Mucosa of stomach (tissue), 1 donor: Measurements from ENCODE around the gene PRR16.
"Not testable (repeated sequence)": the region's sequence is repeated elsewhere in the genome, so short reads cannot be mapped to it uniquely, and the experiment has no call there.

ENCODE experiments used
- H3K27me3 ChIP-seq: one replicate; pipeline ENCODE4 v1.7.0; 2013; ENCODE audit warnings: mild to moderate bottlenecking, low read length; ENCODE audit not compliant: control insufficient read depth, insufficient read depth
- H3K36me3 ChIP-seq: one replicate; pipeline ENCODE4 v1.7.0; 2013; ENCODE audit warnings: low read length; ENCODE audit not compliant: control insufficient read depth, insufficient read depth
- H3K4me1 ChIP-seq: one replicate; pipeline ENCODE4 v1.7.0; 2013; ENCODE audit warnings: mild to moderate bottlenecking, low read length; ENCODE audit not compliant: control insufficient read depth, insufficient read depth
- H3K4me3 ChIP-seq: one replicate; pipeline ENCODE4 v1.7.0; 2013; ENCODE audit warnings: low read length
- H3K9ac ChIP-seq: one replicate; pipeline ENCODE4 v1.7.0; 2013; ENCODE audit warnings: mild to moderate bottlenecking, low read length, moderate library complexity
- H3K9me3 ChIP-seq: one replicate; pipeline ENCODE4 v1.7.0; 2013; ENCODE audit warnings: mild to moderate bottlenecking, low read length, moderate library complexity; ENCODE audit not compliant: control insufficient read depth
- donor health status: Pancreatic carcinoma.

PRR16 gene

GRCh38 chr5:120684749-120685415 is 220.8 kb downstream of the PRR16 start:
- no peak overlapping the region for H3K4me3 ChIP-seq
- no peak overlapping the region for H3K9ac ChIP-seq
- H3K9me3 ChIP-seq: no peaks in the 10 kb centered on the region
- no peaks in the 10 kb centered on the region for H3K36me3 ChIP-seq
- H3K27me3 ChIP-seq: no peaks in the 10 kb centered on the region
- H3K4me1 ChIP-seq: no peaks in the 10 kb centered on the region

DNA sequence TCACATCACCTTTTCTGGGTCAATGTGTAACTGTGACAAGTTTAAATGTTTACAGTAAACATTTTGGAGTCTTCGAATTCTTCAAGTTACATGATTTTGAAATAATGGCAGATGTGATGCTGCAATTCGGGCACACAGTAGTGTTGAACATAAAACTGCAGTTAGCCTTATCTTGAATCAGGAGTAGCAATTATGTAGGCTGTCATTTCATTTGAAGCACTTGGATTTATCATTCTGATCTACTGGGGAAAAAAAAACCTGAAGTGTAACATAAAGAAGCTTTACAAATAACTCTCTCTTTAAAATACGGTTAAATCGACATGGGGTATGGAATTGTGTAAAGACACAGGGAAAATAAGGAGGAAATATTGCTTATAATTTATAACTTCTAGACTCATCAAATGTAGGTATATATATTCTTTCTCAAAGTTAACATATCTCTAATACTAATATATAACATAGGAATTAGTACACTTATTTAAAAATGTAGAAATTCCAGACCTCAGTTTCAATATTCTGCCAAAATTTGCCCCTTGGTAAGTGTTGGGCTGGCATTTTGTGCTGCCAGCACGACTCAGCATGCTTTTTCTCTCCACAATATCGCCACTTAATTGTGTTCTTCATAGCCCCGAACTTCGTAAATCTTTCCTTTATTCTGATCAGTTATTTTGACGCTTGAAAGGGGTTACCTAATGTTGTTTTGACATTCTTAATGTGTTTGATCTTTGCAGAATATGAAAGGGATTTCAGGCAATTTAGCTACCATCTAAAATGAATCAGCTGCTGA is 226.7 kb downstream of the PRR16 start:
- Histone ChIP-seq H3K4me3 (no peak overlapping the region), H3K9me3 (no peaks in the 10 kb centered on the region), H3K36me3 (no peaks in the 10 kb centered on the region), H3K9ac (no peak overlapping the region), H3K27me3 (no peaks in the 10 kb centered on the region), H3K4me1 (no peaks in the 10 kb centered on the region)

DNA sequence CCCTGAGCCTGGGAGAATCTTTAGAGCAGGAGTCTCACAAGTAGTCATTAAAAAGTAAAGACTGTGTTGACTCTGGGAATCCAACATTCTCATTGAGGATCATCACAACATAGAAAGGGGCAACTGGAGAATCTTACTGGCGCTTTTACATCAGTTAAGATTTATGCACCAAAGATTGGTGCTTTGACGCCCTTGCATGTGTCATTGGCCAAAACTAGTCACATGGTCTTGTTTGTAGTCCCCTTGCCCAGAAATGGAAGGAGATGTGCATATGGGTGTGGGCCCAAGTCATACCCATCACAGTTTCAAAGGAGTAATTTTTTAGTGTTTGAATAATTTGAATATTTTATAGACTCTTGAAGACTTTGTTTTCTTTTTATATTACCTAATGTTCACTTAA is 228.2 kb downstream of the PRR16 start:
- H3K9ac ChIP-seq: no peak overlapping the region
- H3K9me3 ChIP-seq: no peaks in the 10 kb centered on the region
- no peaks in the 10 kb centered on the region for H3K27me3 ChIP-seq
- no peak overlapping the region for H3K4me3 ChIP-seq
- no peaks in the 10 kb centered on the region for H3K4me1 ChIP-seq
- H3K36me3 ChIP-seq: no peaks in the 10 kb centered on the region

GRCh38 chr5:120695368-120695880 is 231.3 kb downstream of the PRR16 start:
- no peaks in the 10 kb centered on the region for H3K27me3 ChIP-seq
- H3K9ac ChIP-seq: no peak overlapping the region
- H3K4me1 ChIP-seq: no peaks in the 10 kb centered on the region
- no peaks in the 10 kb centered on the region for H3K9me3 ChIP-seq
- H3K4me3 ChIP-seq: no peak overlapping the region
- H3K36me3 ChIP-seq: no peaks in the 10 kb centered on the region

- H3K36me3 ChIP-seq: no peaks in the 10 kb centered on the region
- H3K27me3 ChIP-seq: no peaks in the 10 kb centered on the region
- H3K4me3 ChIP-seq: no peak overlapping the region
- H3K9ac ChIP-seq: no peak overlapping the region
- no peaks in the 10 kb centered on the region for H3K4me1 ChIP-seq
- no peaks in the 10 kb centered on the region for H3K9me3 ChIP-seq
Measured at GRCh38 chr5:120697147-120697546, 233.0 kb downstream of the PRR16 start.

- H3K27me3 ChIP-seq, H3K4me3 ChIP-seq, H3K9me3 ChIP-seq, H3K9ac ChIP-seq, H3K36me3 ChIP-seq, H3K4me1 ChIP-seq: not testable (repeated sequence)
Measured at GRCh38 chr5:120697670-120698327, 233.7 kb downstream of the PRR16 start.

- H3K36me3 ChIP-seq, H3K4me1 ChIP-seq, H3K27me3 ChIP-seq, H3K9ac ChIP-seq, H3K4me3 ChIP-seq, H3K9me3 ChIP-seq: not testable (repeated sequence)
Measured at GRCh38 chr5:120700653-120701052, 236.6 kb downstream of the PRR16 start.

GRCh38 chr5:120702817-120703538 is 238.9 kb downstream of the PRR16 start:
- not testable (repeated sequence) for H3K27me3 ChIP-seq, H3K4me1 ChIP-seq, H3K9ac ChIP-seq, H3K4me3 ChIP-seq, H3K9me3 ChIP-seq, H3K36me3 ChIP-seq

DNA sequence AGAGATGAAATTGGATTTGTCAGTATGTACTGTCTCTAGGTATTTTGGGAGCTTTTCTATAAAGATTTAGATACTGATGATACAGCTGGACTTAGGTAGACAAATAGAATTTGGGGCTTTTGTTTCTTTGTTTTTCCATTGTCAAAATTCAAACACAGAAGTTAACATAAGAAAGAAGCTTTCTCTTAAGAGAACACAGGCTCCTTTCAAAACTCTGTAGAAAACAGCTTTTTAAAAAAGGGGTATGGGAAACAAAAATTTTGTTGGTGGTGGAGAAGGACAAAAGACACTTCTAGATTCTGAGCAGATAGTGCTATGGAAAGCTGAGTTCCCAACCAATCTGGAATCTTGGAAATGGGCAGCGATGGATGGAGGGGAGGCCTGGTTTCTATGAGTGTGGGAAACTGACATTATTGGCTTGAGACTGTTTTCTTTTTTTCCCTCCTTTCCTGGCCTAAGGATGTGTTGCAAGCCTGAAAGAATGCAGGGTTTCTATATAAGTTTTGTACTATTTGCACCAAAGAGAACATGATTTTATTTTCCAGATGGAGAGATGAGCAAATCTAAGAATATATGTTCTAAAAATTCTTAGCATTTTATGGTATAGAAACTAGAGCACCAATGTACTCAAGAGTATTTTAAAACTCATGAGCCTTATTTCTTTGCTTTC is 240.0 kb downstream of the PRR16 start:
- no peak overlapping the region for H3K9ac ChIP-seq
- no peaks in the 10 kb centered on the region for H3K4me1 ChIP-seq
- H3K36me3 ChIP-seq: no peaks in the 10 kb centered on the region
- no peaks in the 10 kb centered on the region for H3K27me3 ChIP-seq
- no peak overlapping the region for H3K4me3 ChIP-seq
- no peaks in the 10 kb centered on the region for H3K9me3 ChIP-seq

- Histone ChIP-seq H3K4me3 (no peak overlapping the region), H3K36me3 (no peaks in the 10 kb centered on the region), H3K27me3 (no peaks in the 10 kb centered on the region), H3K4me1 (no peaks in the 10 kb centered on the region), H3K9ac (no peak overlapping the region), H3K9me3 (no peaks in the 10 kb centered on the region)
Measured at GRCh38 chr5:120706877-120707276, 242.8 kb downstream of the PRR16 start.

DNA sequence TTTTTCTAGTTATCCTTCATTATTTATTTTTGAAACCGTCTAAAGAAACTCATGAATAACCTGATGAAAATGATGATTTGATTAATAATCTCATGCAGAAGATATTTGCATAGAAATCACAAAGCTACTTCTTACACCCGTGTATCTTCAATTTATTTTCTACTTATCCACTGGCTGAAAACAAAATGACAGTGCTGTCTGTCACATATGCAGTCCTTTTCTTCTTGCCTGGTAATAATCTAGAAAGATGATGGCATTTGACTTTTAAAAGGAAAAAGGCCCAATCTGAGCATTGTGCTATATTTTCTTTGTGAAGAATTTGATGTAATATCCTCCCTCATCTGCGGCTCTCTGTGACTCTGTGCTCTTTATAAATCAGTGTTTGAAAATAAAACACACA is 253.3 kb downstream of the PRR16 start:
- Histone ChIP-seq H3K27me3 (no peaks in the 10 kb centered on the region), H3K4me3 (no peak overlapping the region), H3K4me1 (no peaks in the 10 kb centered on the region), H3K36me3 (no peaks in the 10 kb centered on the region), H3K9ac (no peak overlapping the region), H3K9me3 (no peaks in the 10 kb centered on the region)
